Keratinocyte (primary cell): Measurements from ENCODE around the gene DIS3L. TPM values are rescaled to one million over a fixed set of nuclear protein-coding genes. Genes with fewer than 3 reads are reported as not detected.
A peak's percentile ranks its signal among the peaks of the same experiment; 100 is the strongest.
"Not testable (repeated sequence)": the region's sequence is repeated elsewhere in the genome, so short reads cannot be mapped to it uniquely, and the experiment has no call there.

ENCODE experiments used
- DNase-seq: peaks from one replicate; pipeline ENCODE4 v3.0.0-alpha.2; 2011; ENCODE audit warnings: low read depth, missing footprints, low spot score
- FAIRE-seq: peaks from 2 replicates; lab custom pipeline; 2011; peaks lifted over from hg19 to GRCh38; lab: Jason Lieb, UNC
- H2AFZ ChIP-seq: 2 replicates; pipeline ENCODE4 v1.6.0; 2012; ENCODE audit warnings: low read length, control low read depth, inconsistent platforms; ENCODE audit not compliant: control insufficient read depth
- H3K27ac ChIP-seq: 2 replicates; pipeline ENCODE4 v1.5.1; 2011; ENCODE audit warnings: low read length; ENCODE audit not compliant: control insufficient read depth, insufficient read depth
- H3K27me3 ChIP-seq: 3 replicates; pipeline ENCODE4 v1.6.0; 2011; ENCODE audit warnings: low read length; ENCODE audit not compliant: control insufficient read depth, insufficient read depth; ENCODE audit errors: extremely low read depth
- H3K36me3 ChIP-seq, 2 experiments: 2 replicates in 1 of 2; 3 replicates in 1 of 2; pipeline ENCODE4 v1.5.1; 2011; ENCODE audit warnings: low read length in 2 of 2, mild to moderate bottlenecking in 1 of 2; ENCODE audit not compliant: control insufficient read depth in 2 of 2, insufficient read depth in 2 of 2; ENCODE audit errors: extremely low read depth in 1 of 2
- H3K4me1 ChIP-seq: 3 replicates; pipeline ENCODE4 v1.5.1; 2011; ENCODE audit warnings: low read length; ENCODE audit not compliant: control insufficient read depth, insufficient read depth; ENCODE audit errors: extremely low read depth
- H3K4me2 ChIP-seq: 3 replicates; pipeline ENCODE4 v1.6.0; 2011; ENCODE audit warnings: low read depth, low read length; ENCODE audit not compliant: control insufficient read depth, insufficient read depth; ENCODE audit errors: extremely low read depth
- H3K4me3 ChIP-seq, 3 experiments: fragments of 200-600 bp in 1 of 3; sonication (generic) in 1 of 3; 2 replicates in 2 of 3; 3 replicates in 1 of 3; pipeline ENCODE4 v1.5.1; 2011 to 2016; ENCODE audit warnings: low read length in 3 of 3, mild to moderate bottlenecking in 3 of 3, control low read depth in 2 of 3, inconsistent platforms in 1 of 3, low read depth in 1 of 3, mixed read lengths in 1 of 3, mixed run types in 1 of 3, moderate library complexity in 1 of 3; ENCODE audit not compliant: control insufficient read depth in 2 of 3, insufficient read depth in 2 of 3; ENCODE audit errors: extremely low read depth in 1 of 3
- H3K79me2 ChIP-seq: 2 replicates; pipeline ENCODE4 v1.6.0; 2012; ENCODE audit warnings: low read length; ENCODE audit not compliant: control insufficient read depth, insufficient read depth
- H3K9ac ChIP-seq: 3 replicates; pipeline ENCODE4 v1.6.0; 2011; ENCODE audit warnings: low read length; ENCODE audit not compliant: control insufficient read depth, insufficient read depth; ENCODE audit errors: extremely low read depth
- H3K9me1 ChIP-seq: 3 replicates; pipeline ENCODE4 v1.6.0; 2011; ENCODE audit warnings: low read length; ENCODE audit not compliant: control insufficient read depth, insufficient read depth; ENCODE audit errors: extremely low read depth
- H3K9me3 ChIP-seq: 2 replicates; pipeline ENCODE4 v1.5.1; 2012; ENCODE audit warnings: low read depth, low read length; ENCODE audit not compliant: control insufficient read depth
- H4K20me1 ChIP-seq: 3 replicates; pipeline ENCODE4 v1.6.0; 2011; ENCODE audit warnings: low read length; ENCODE audit not compliant: control insufficient read depth, insufficient read depth; ENCODE audit errors: extremely low read depth
- EZH2 ChIP-seq: IDR thresholded peaks from one replicate; pipeline ENCODE4 v1.6.1; 2012; ENCODE audit warnings: inconsistent platforms, mild to moderate bottlenecking, low read length, moderate library complexity
- dilution Hi-C: fragments of 300-500 bp; cut with MboI; formaldehyde crosslinking; loops from one replicate; pipeline ENCODE4 v1.7.0; 2020; ENCODE audit warnings: low sequenced_read_pairs; ENCODE audit not compliant: extremely low pct_ligation_motif_present
- polyA plus RNA-seq, 5 experiments: library from polyadenylated mRNA; depleted of rRNA in 3 of 5; stranded (reverse) in 3 of 5; stranded (forward) in 1 of 5; unstranded in 1 of 5; fragments of >200 nt; gene quantifications; 1 replicate in 1 of 5; 2 replicates in 3 of 5; 3 replicates in 1 of 5; pipeline versions ENCODE4 v1.2.1 to v1.2.3, GENCODE V29; 2011 to 2012; ENCODE audit warnings: missing spikeins in 2 of 5, low read depth in 1 of 5, low replicate concordance in 1 of 5
- TF ChIP-seq, protein P1 (sequence below), 3 experiments: IDR thresholded peaks in 1 of 3; conservative IDR thresholded peaks in 1 of 3; optimal IDR thresholded peaks in 1 of 3; 2 replicates in 2 of 3; 3 replicates in 1 of 3; pipeline versions ENCODE3 to v1.5.1; 2011; ENCODE audit warnings: low read length in 3 of 3, mild to moderate bottlenecking in 3 of 3, moderate library complexity in 2 of 3, control low read depth in 1 of 3, inconsistent platforms in 1 of 3; ENCODE audit not compliant: insufficient read depth in 2 of 3; ENCODE audit errors: extremely low read depth in 1 of 3

The DIS3L gene
- polyA plus RNA-seq, 1 donor (not counting 4 experiments of a cell fraction or from before 2014, with no cell fraction given), result 12.2 TPM

DNA sequence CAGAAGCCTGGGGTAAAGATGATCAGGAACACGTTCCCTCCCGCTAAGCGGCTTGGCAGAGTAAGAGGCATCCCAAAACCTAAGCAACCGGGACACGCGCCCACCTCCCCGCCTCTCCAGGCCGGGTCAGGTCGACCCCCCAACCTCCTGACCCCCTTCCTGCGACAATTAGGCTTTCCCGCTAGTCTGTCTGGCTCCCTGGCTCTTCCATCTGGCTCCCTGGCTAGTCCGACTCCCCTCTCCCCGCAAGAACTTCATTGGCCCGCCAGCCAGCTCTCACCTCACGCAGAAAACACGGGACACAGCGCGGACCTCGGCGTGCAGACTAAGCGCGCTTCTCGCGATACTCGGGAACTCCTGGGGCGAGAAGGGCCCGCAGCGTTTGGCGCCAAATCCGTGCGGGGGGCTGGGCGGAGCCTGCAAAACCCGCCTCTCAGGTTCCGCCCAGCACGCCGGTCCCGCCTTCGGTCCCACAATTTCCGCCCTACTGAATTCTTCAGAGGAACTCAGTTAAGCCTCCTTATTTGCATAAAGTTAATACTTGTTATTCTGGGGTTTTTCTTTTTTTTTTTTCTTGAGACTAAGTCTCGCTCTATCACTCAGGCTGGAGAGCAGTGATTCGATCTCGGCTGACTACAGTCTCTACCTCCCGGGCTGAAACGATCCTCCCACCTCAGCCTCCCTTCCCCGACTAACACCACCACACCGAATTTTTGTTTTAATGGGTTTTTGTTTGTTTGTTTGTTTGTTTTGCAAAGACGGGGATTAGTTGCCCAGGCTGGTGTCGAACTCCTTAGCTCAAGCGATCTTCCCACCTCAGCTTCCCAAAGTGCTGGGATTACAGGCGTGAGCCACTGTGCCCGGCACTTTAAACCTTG, 63.2 kb downstream of the DIS3L start, which contains the start of gene TIPIN:
TIPIN (minus strand) TSS at position 327 of the 878 bp plus-strand sequence. CDS start 3,738 bp downstream, outside the sequence.
- no peaks in the 10 kb centered on the region for H3K27me3 ChIP-seq
- peak within 1 kb of the TSS; percentile 73 for H3K27ac ChIP-seq
- no peaks in the 10 kb centered on the region for H3K9me3 ChIP-seq
- dilution Hi-C loops, result no loop called here
- peak within 1 kb of the TSS; percentile 58 to 91 (median 78) for H3K4me3 ChIP-seq
- H3K4me2 ChIP-seq, result peak within 1 kb of the TSS; percentile 96
- H3K9me1 ChIP-seq, result peaks cover 2% of the 10 kb centered on the region
- peak; percentile 73 for DNase-seq
- H3K9ac ChIP-seq, result peak within 1 kb of the TSS; percentile 85
- H3K79me2 ChIP-seq, result peaks cover 11% of the 10 kb centered on the region
- no peak for FAIRE-seq
- TF ChIP-seq, protein P1, sequence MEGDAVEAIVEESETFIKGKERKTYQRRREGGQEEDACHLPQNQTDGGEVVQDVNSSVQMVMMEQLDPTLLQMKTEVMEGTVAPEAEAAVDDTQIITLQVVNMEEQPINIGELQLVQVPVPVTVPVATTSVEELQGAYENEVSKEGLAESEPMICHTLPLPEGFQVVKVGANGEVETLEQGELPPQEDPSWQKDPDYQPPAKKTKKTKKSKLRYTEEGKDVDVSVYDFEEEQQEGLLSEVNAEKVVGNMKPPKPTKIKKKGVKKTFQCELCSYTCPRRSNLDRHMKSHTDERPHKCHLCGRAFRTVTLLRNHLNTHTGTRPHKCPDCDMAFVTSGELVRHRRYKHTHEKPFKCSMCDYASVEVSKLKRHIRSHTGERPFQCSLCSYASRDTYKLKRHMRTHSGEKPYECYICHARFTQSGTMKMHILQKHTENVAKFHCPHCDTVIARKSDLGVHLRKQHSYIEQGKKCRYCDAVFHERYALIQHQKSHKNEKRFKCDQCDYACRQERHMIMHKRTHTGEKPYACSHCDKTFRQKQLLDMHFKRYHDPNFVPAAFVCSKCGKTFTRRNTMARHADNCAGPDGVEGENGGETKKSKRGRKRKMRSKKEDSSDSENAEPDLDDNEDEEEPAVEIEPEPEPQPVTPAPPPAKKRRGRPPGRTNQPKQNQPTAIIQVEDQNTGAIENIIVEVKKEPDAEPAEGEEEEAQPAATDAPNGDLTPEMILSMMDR (optimal IDR thresholded peaks at IDR 0.05 in 1 of 3, IDR thresholded peaks at IDR 0.05 in 1 of 3, conservative IDR thresholded peaks at IDR 0.05 in 1 of 3; ENCODE audit: extremely low read depth in 1 of 3, insufficient read depth in 2 of 3, low read length in 3 of 3), result no peak
- H3K4me1 ChIP-seq, result peaks cover 17% of the 10 kb centered on the region
- no peaks in the 10 kb centered on the region for H3K36me3 ChIP-seq
- H4K20me1 ChIP-seq, result no peaks in the 10 kb centered on the region
- H2AFZ ChIP-seq, result peak within 1 kb of the TSS; percentile 80

DNA sequence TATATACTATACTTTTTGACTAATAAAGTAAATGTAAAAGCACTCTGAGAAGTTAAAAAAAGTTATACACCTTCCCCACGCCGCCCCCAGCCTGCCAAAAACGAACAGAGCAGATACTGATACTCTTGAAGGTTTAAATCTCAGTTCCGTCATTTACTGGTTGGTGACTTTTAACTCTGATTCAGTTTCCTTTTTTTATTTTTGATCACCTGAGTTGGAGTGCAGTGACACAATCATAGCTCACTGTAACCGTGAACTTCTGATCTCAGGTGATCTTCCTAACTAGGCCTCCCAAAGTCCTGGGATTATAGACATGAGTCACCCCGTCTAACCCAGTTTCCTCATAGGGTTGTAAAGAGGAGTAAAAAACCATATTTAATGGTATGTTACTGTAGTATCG, 66.4 kb downstream of the DIS3L start:
- H3K9me1 ChIP-seq, result no peaks in the 10 kb centered on the region
- TF ChIP-seq, protein P1 (optimal IDR thresholded peaks at IDR 0.05 in 1 of 3, IDR thresholded peaks at IDR 0.05 in 1 of 3, conservative IDR thresholded peaks at IDR 0.05 in 1 of 3; ENCODE audit: extremely low read depth in 1 of 3, insufficient read depth in 2 of 3, low read length in 3 of 3), result no peak
- no peak for TF ChIP-seq EZH2
- H3K27ac ChIP-seq, result peak overlapping the region; percentile 69
- FAIRE-seq (no peak), DNase-seq (peak; percentile 57)
- no peak overlapping the region for H2AFZ ChIP-seq
- H3K4me2 ChIP-seq, result no peak overlapping the region
- dilution Hi-C loops, result no loop called here
- no peak overlapping the region for H3K4me3 ChIP-seq
- H4K20me1 ChIP-seq, result no peaks in the 10 kb centered on the region
- peak overlapping the region; percentile 25 for H3K9ac ChIP-seq
- H3K79me2 ChIP-seq, result peaks cover 6% of the 10 kb centered on the region
- peaks cover 22% of the 10 kb centered on the region for H3K4me1 ChIP-seq
- H3K9me3 ChIP-seq, result no peaks in the 10 kb centered on the region
- H3K36me3 ChIP-seq, result no peaks in the 10 kb centered on the region
- H3K27me3 ChIP-seq, result no peaks in the 10 kb centered on the region

DNA sequence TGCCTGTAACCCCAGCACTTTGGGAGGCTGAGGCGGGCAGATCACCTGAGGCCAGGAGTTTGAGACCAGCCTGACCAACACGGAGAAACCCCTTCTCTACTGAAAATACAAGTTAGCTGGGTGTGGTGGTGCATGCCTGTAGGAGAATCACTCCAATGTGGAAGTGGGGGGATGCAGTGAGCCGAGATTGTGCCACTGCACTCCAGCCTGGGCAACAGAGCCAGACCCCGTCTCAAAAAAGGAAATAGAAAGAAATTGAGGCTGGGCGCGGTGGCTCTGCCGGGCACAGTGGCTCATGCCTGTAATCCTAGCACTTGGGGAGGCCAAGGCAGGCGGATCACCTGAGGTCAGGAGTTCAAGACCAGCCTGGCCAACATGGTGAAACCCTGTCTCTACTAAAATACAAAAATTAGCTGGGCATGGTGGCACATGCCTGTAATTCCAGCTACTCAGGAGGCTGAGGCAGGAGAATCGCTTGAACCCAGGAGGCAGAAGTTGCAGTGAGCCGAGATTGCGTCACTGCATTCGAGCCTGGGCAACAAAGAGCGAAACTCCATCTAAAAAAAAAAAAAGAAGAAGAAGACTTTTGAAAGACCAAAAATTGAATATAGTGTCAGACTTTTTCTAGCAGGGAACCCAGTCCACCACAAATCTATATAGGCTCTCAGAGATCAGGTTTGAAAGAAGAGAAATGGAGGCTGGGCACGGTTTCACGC, 68.5 kb downstream of the DIS3L start:
- FAIRE-seq, H3K9ac ChIP-seq, H3K9me3 ChIP-seq, DNase-seq, H4K20me1 ChIP-seq, H3K4me3 ChIP-seq, H3K27ac ChIP-seq, dilution Hi-C loops, H3K36me3 ChIP-seq, H2AFZ ChIP-seq, H3K9me1 ChIP-seq, H3K79me2 ChIP-seq, H3K27me3 ChIP-seq, H3K4me2 ChIP-seq: not testable (repeated sequence)
- peaks cover 19% of the 10 kb centered on the region for H3K4me1 ChIP-seq
